Activated CD4-positive, CD25-positive, alpha-beta regulatory T cell treated with anti-CD3 and anti-CD28 coated beads, Interleukin-2, amount 50 U/mL, for 72 hours (primary cell): ENCODE results near the gene TRABD2B.

Source experiments
- DNase-seq: peaks from one replicate; pipeline ENCODE4 v3.0.0; 2021

The TRABD2B gene

DNA sequence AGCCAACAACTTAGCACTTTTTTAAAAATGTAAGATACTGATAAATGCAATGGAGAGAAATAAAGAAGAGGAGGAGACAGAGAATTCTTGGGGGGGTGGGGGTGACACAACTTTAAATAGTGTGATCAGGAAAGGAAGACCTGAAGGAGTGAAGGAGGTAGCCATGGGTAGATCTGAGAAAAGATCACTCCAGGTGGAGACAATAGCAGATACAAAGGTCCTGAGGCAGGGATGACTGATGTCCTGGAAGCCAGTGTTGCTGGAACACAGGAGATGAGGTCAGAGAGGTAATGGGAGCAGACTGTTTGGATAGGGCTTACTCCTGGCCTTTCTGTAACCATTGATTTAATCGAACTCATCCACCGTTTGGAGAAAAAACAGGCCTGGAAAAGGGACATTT is 24.6 kb upstream of the TRABD2B start:
- no peak for DNase-seq

- no peak for DNase-seq
Measured at GRCh38 chr1:48019714-48020315, 22.6 kb upstream of the TRABD2B start.

DNA sequence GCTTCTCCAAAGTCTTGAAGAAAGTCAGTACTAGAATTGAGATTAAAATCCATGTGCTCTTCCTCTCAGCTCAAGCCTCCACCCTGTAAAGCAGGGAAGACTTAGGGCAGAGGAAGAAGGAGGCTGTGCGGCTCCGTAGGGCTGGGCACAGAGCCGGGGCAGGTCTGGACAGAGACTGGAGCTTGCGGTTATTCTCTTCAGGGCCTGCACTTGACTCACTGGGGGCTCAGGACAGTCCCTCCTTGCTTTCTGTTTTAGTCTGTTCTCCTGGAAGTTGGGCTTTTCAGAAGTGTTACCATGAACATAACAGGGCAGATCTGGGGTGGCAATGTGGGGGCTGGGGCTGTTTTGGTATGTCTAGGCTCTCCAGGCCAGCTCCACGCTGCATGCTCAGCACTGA is 21.6 kb upstream of the TRABD2B start:
- DNase-seq: no peak

DNA sequence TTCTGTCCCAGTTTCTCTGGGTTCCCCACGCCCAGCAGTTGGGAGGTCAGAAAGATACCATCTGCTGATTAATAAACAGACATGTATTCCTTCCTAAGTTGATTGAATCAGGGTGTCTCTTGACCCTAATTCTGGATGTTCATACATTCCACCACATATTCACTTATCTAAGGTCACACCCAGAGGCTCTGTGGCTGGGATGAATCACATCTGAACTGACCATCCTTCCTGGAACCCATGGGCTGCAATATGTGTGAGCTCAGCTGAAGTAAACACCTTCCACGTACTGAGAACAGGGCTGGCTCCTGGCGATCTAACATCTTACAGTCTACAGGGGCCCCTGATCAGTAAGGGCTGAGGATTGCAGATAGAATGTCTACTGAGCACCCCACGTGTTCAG is 20.5 kb upstream of the TRABD2B start:
- DNase-seq: no peak

- DNase-seq: no peak
Measured at GRCh38 chr1:48016515-48016914, 19.3 kb upstream of the TRABD2B start.

GRCh38 chr1:48013270-48013669 is 16.1 kb upstream of the TRABD2B start:
- DNase-seq: no peak

DNA sequence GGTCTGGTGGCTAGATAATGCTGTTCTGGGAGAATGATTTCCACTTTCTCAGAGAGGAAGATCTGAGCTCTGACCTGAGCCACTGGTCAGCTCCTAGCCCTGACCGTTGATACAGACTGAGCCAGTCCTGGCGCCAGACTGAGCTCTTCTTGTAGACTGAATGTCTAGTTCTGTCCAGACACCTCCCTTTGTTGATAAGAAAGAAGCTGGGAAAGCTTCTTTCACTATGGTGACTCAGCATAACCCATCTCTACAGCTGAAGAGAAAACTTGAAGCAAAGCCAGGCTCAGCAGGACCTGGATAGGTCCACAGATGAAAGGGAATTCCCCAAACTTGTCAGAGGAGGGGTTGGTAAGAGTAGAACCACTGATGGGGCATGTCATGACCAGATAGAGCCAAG is 9.9 kb upstream of the TRABD2B start:
- no peak for DNase-seq

DNA sequence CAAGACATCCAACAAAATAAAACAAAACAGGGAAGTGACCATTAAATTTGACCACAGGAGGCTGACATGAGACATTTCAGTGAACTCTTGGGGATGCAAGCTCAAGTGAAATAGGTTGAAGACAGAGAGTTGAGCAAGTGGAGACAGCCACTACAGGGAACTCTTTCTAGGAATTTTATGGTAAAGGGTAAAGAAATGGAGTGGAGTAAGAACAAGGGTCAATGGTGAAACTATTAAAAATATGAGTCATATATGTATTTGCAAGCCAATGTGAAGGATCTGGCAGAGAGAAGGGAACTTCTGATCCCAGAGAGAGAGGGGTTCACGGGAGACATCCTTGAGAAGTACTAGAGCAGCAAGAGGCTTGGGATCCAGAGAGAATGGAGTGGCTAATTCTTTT is 9.1 kb upstream of the TRABD2B start:
- DNase-seq: no peak

- DNase-seq: no peak
Measured at GRCh38 chr1:48005253-48006117, 8.3 kb upstream of the TRABD2B start.

GRCh38 chr1:48003741-48004531 is 6.8 kb upstream of the TRABD2B start:
- no peak for DNase-seq

DNA sequence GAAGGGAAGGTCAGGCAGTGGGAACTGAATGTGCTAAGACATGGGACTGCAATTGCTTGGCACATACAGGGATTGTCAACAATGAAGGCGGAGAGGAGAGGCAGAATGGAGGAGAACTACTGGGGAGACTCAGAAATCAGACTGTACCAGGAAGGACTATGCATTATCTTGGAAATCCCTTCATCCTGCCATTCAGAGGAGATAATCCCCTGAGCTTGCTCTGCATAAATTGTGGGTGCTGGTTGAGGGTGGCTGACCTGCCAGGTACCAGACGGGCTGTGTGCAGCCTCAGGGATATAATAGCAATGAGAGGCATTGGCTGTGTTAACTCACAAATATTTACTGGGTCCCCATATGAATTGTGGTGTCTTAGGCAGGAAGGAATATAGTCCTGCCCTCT is 5.0 kb upstream of the TRABD2B start:
- no peak for DNase-seq

GRCh38 chr1:48001696-48002095 is 4.5 kb upstream of the TRABD2B start:
- DNase-seq: no peak

DNA sequence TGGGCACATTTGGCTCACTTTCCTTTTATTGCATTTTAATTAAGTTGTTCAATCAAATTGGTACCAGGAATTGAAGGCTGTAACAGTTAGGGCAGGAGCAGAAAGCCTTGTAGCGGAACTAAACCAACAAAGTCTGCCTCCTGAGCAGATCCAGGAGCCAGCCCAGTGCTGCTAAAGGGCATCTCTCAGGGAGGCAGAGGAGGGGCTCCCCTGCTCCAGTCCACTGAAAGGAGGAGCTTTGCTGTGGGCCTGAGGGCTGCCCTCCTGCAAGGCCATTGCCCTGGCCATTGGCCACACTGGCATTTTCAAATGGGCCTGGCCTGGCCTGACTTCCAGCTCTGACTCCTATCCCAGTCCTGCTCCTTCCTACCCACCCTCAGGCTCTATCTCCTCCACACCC is 3.7 kb upstream of the TRABD2B start:
- DNase-seq: no peak

GRCh38 chr1:47999097-47999496 is 1.9 kb upstream of the TRABD2B start:
- no peak for DNase-seq

DNA sequence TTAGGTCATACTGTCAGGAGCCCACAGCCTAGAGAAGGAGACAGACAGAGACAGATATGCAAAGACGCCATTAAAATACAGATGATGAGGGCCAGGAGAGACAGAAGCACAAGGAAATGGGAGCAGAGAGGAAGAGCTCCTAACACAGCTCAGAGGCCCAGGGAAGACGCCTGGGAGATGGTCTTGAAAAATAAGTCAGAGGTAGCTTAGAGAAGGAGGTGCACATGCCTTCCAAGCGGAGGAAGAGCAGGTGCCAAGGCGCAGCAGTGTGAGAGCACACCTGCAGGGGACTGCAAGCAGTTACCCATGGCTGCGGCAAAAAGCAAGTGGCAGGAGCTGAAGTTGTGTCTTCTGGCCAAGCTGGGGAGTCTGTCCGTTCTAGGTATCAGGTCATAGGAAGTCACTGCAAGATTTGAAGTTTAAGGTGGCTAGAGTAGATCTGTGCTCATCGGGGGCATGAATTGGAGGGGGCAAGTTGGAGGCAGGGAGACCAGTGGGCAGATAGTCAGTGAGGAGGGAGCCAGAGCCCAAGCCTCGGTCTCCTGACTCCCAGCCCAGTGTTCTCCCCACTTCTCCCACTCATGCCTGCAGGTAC is 1.3 kb upstream of the TRABD2B start:
- DNase-seq: no peak

GRCh38 chr1:47996406-47997226 is 569 bp downstream of the TRABD2B start:
- DNase-seq: no peak

GRCh38 chr1:47996060-47996405 is 1.2 kb downstream of the TRABD2B start:
- no peak for DNase-seq

DNA sequence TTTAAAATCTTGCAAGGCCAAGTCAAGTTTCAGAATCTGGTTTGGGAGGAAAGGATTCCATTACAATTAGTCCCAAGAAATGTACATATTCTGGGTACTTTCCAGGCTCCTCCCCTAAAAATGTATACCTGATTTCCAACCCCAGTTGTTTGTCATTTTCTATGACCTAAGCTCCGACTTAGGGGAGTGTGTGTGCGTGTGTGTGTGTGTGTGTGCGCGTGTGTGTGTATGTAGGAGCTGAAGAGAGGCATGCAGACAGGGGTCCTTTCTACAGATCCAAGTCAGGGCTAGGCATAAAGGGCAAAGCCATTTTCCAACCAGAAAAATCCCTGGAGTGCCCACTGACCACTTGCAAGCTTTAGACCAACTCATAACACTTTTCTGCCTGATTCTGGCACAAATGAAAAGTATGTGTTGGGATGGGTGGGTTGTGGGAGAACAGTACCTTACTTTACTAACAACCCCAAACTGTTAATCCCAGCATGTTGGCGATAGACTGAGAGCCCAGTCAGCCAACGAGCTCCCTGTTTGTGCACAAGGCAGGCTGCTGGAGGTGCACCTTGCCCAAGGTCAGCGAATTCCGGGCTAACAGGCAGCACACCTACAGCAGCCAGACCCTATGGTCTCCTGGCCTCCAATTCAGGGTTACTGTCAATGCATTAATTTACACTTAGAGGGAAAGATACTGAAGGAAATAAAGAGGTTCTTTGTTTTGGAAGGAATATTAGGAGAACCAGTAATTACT is 1.7 kb downstream of the TRABD2B start:
- DNase-seq: no peak

- no peak for DNase-seq
Measured at GRCh38 chr1:47993881-47994625, 3.1 kb downstream of the TRABD2B start.

DNA sequence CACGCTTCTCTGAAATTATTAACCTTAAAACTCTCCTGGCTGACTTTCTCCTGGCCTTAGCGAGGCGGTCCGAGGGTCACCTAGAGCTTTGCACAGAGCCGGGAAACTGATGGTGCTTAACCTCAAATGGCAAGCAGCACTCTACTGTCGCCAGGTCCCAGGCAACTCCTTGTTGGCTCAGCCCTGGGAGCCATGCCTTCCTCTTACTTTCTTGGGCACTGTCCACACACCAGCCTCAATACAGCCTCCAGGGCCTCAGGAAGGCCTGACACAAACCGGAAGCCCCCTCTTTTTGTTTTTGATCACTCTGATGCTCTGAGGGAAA is 3.8 kb downstream of the TRABD2B start:
- DNase-seq: no peak

DNA sequence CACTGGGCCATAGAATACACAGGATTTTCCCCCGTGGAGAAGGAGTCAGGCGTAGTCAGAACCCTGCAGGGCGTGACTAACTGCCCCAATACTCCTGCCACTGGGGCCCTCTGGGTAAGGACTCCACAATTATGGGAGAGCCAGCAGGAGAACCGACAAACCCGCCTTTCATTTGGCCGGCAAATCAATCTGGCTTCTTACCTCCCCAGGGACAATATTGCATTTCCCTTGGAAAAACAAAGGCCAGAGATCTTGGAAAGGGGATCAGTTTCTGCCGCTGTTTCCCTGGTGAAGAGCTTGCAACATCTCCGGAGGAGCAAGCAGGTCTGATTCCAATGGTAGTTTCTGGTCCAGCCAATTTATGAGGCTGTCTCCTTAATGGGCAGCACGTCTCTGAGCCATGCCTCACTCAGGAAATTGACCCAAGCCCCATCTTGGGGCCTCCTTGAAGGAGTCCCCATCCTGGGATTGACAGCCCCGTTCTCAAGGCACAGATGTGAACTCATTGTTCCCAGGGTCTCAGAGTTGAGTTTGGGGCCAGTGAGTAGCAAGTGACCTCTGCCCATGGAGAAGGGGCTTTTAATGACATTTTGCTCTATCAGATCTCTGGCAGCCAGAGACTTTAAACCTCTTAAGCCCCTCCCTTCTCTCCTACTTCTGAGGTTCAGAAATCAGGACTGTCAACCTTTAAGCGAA is 4.3 kb downstream of the TRABD2B start:
- no peak for DNase-seq
